HG03575 (cell line): ENCODE measurements around the gene TMEM191B.
"Not testable (repeated sequence)": the region's sequence is repeated elsewhere in the genome, so short reads cannot be mapped to it uniquely, and the experiment has no call there.

Experiments used
- ATAC-seq: cut with Tn5 transposase; IDR thresholded peaks from one replicate; pipeline ENCODE4 v1.9.1; 2021; ENCODE audit not compliant: unreplicated experiment, insufficient number of reproducible peaks, low FRiP score; ENCODE audit errors: extremely low read depth

The TMEM191B gene

DNA sequence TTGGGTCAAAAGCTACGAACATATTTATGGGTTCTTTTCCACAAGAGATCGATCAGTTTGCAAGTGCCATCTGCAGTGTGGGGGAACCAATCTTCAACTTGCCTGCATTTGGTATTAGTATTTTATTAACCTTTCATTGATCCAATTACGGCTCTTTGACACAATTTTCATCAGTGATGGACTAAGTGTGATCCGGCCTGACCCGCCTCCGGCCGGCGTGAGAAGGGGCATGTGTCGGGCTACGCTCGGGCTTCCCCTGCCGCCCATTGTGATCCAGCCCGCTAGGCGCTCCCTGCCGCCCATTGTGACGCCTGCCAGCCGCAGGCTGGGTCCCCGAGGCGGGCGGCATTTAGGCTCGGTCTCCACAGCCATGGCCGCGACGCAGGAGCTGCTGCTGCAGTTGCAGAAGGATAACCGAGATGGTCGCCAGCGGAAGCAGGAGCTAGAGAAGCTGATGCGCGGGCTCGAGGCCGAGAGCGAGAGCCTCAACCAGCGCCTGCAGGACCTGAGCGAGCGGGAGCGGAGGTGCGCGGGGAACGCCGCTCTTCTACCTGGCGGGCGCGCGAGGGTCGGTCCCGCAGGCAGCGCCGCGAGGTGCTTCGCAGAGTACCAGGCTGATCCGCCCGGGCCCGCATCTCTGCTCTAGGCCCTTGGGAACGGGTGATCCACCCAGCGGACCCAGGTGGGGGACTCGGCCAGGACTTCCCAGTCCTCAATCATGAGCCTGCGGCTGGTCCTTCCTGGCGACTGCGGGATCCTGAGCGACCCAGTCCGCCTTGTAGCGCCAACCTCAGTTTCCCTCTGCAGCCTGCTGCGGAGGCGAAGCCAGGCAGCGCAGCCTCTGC is at the start of gene TMEM191B:
Gene TMEM191B, plus strand, starts transcription at position 51 of the 845 bp plus-strand sequence. Its CDS starts 179 bp downstream, at position 230.
- not testable (repeated sequence) for ATAC-seq

- not testable (repeated sequence) for ATAC-seq
These were observed 31.4 kb upstream of the TMEM191B start for GRCh38 chr22:18496227-18496626.

GRCh38 chr22:18511327-18511726 is 16.3 kb upstream of the TMEM191B start:
- not testable (repeated sequence) for ATAC-seq

- not testable (repeated sequence) for ATAC-seq
These were observed 15.2 kb upstream of the TMEM191B start for GRCh38 chr22:18512378-18512777.

- ATAC-seq: not testable (repeated sequence)
These were observed 14.1 kb upstream of the TMEM191B start for GRCh38 chr22:18513454-18513853.

- not testable (repeated sequence) for ATAC-seq
These were observed 9.5 kb upstream of the TMEM191B start, which contains the start of gene GGTLC3 for GRCh38 chr22:18518061-18518460. GGTLC3 (minus strand) TSS chr22:18518161; CDS start chr22:18517897, 264 bp downstream.

GRCh38 chr22:18522762-18523161 is 4.8 kb upstream of the TMEM191B start:
- ATAC-seq: not testable (repeated sequence)

DNA sequence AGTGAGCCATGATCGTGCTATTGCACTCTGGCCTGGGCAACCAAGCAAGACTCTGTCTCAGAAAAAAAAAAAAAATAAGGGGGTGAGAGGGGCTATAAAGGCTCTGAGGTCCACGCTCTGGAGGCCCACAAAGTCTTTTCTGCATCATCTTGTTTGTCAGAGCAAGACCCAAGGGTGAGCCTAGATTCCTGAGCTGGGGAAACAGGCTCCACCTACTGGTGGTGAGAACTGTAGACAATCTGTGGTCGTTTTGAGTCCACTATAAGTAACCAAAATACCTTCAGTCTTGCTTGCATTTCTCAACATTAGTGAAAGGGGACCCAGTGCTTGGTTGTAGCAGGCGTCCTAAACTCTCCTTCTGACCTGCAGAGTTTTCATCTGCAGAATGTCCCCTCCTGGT is 4.3 kb upstream of the TMEM191B start:
- not testable (repeated sequence) for ATAC-seq

GRCh38 chr22:18528597-18529415 is 1.2 kb downstream of the TMEM191B start:
- ATAC-seq: not testable (repeated sequence)

DNA sequence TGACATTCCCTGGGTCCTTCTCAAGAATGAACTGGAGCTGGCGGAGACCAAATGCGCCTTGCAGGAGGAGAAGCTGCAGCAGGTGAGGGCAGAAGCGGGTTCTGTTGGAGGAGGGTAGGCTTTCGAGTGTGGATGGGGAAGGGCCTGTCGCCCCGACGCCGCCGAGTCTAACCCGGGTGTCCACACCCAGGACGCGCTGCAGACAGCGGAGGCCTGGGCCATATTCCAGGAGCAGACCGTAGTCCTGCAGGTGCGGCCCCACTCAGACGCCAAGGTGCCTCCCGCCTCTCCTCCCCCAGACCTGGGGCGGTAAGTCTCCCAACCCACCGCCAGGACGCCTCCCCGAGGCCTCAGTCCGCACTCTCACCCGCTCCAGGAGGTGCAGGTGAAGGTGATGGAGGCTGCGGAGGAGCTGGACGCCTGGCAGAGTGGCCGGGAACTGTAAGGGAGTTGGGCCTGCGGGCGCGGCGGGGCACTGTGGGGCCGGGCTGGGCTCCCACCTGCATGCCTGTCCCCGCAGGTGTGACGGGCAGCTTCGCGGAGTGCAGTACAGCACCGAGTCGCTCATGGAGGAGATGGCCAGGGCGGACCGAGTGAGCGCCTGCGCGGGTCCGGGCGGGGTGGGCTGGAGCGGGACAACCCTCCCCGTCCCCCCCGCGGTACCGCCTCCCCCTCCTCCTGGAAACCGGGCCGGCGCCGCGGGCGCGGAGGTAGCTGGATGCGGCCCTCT is 2.0 kb downstream of the TMEM191B start:
- ATAC-seq: not testable (repeated sequence)

GRCh38 chr22:18533633-18534032 is 6.0 kb downstream of the TMEM191B start:
- not testable (repeated sequence) for ATAC-seq

- not testable (repeated sequence) for ATAC-seq
These were observed 6.7 kb downstream of the TMEM191B start for GRCh38 chr22:18534315-18534714.

DNA sequence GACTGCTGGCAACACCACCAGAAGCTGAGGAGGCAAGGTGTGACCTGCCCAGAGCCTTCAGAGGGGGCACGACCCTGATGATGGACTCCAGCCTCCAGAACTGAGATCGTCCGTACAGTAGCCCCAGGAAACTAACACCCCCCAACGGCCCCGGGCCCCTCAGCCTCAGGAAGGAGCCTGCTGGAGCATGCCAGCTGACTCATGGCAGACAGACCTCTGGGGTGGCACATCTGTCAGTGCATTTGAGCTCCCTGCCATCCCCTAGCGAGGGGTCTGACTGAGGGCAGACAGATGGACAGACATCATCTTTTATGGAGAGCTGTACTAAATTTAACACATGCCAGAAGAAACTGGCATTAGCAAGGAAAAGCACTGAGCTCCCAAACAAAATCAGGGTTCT is 12.4 kb downstream of the TMEM191B start:
- not testable (repeated sequence) for ATAC-seq

- not testable (repeated sequence) for ATAC-seq
These were observed 15.8 kb downstream of the TMEM191B start for GRCh38 chr22:18543400-18543799.

DNA sequence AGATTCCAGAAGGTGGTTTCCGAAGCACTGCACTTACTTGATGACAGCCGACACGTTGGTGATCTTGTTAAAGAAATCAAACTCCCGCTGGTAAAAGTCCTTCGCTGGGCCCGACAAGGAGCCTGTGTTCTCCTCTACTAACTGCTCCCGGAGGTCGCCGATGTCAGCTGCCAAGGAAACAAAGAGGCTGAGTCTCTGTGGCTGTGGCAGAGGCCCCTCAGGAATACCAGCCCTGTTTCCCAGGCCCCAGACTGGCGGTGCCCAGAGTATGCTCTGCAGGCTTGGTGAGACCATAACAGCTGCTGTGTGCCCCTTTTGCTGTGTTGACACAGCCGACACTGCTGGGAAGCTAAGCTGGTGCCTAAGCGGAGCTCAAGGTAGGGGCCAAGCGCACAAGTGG is 17.0 kb downstream of the TMEM191B start:
- not testable (repeated sequence) for ATAC-seq

- ATAC-seq: not testable (repeated sequence)
These were observed 22.0 kb downstream of the TMEM191B start for GRCh38 chr22:18549458-18550179.

GRCh38 chr22:18551046-18551445 is 23.4 kb downstream of the TMEM191B start:
- ATAC-seq: not testable (repeated sequence)

DNA sequence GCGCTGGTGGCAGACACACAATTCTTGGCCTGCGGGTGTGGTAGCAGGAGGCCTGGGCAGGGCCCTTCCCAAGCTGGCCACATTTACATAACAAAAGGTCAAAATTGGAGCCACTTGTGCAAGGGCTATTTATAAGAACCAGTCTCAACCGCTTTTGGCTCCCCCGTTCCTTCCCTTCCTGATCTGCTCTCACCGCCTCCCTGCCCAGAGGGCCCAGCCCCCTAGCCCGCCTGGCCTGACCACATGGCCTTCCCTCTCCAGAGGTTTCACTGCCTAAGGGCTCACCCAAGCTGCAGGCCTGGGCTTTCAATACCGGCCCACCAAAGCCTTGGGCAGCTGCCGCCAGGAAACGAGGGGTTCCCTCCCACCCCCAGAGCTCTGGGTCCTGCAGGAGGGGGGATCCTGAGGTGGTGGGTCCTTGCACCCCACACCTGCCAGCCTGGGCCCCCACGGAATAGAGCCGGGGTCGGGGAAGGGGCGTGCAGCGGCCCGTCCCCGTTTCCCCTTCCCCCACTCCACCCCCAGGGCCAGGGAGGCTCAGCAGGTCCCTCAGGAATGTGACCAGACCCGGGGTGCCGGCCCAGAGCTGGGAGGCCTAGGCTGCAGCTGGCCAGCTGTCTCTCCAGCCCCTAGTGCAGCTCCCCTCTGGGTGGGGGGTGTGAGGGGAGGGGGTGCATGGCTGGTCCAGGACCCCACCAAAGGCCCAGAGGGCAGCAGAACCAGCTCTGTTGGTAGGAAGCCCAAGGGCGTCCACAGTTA is 25.4 kb downstream of the TMEM191B start:
- ATAC-seq: not testable (repeated sequence)
